ENCODE measurements around the gene PHETA1. TPM values are rescaled to one million over a fixed set of nuclear protein-coding genes. Genes with fewer than 3 reads are reported as not detected.

Gene PHETA1
- total and polyA plus RNA-seq, 2 experiments from 2014 or later: 5.3 to 12.9 TPM

DNA sequence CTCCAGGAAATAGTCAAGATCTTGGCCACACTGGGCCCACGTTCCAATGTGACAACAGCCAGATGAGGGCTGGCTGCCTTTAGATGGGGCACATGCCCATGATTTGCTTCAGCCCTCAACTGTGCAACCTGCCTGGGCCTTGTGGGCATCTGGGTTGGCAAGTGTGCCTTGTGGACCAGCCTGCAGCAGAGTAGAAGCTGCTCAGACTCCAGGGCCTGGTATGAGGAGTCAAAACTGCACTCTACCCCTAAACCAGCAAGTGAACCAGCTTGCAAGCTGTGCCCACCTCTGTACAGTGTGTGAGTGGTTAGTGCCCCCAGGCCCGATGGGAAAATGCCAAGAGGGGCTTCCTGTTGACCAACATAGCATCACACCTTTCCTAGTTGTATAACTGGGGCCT lies 17.9 kb downstream of the PHETA1 start:
- TF ChIP-seq ZNF114 (CRISPR knock-in tag; IDR thresholded peaks at IDR 0.05) (no peak), STAT1 (IDR thresholded peaks at IDR 0.05; ENCODE audit: unreplicated experiment) (no peak), POLR2AphosphoS5 (IDR thresholded peaks at IDR 0.05; ENCODE audit: low read depth) (no peak), EZH2 (IDR thresholded peaks at IDR 0.05; ENCODE audit: low read depth, unreplicated experiment) (no peak), NANOG (IDR thresholded peaks at IDR 0.05; ENCODE audit: borderline replicate concordance) (no peak), CREB1 (CRISPR knock-in tag; IDR thresholded peaks at IDR 0.05; ENCODE audit: low read depth) (no peak), ZNF331 (CRISPR knock-in tag; IDR thresholded peaks at IDR 0.05; ENCODE audit: low read depth) (no peak), JUNB (IDR thresholded peaks at IDR 0.05; ENCODE audit: unreplicated experiment) (no peak), EZH2phosphoT487 (IDR thresholded peaks at IDR 0.05; ENCODE audit: unreplicated experiment) (no peak)
- TF ChIP-seq, protein P1, sequence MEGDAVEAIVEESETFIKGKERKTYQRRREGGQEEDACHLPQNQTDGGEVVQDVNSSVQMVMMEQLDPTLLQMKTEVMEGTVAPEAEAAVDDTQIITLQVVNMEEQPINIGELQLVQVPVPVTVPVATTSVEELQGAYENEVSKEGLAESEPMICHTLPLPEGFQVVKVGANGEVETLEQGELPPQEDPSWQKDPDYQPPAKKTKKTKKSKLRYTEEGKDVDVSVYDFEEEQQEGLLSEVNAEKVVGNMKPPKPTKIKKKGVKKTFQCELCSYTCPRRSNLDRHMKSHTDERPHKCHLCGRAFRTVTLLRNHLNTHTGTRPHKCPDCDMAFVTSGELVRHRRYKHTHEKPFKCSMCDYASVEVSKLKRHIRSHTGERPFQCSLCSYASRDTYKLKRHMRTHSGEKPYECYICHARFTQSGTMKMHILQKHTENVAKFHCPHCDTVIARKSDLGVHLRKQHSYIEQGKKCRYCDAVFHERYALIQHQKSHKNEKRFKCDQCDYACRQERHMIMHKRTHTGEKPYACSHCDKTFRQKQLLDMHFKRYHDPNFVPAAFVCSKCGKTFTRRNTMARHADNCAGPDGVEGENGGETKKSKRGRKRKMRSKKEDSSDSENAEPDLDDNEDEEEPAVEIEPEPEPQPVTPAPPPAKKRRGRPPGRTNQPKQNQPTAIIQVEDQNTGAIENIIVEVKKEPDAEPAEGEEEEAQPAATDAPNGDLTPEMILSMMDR (conservative IDR thresholded peaks at IDR 0.05; ENCODE audit: low read depth in 2 of 2): no peak
- TF ChIP-seq, protein P2, sequence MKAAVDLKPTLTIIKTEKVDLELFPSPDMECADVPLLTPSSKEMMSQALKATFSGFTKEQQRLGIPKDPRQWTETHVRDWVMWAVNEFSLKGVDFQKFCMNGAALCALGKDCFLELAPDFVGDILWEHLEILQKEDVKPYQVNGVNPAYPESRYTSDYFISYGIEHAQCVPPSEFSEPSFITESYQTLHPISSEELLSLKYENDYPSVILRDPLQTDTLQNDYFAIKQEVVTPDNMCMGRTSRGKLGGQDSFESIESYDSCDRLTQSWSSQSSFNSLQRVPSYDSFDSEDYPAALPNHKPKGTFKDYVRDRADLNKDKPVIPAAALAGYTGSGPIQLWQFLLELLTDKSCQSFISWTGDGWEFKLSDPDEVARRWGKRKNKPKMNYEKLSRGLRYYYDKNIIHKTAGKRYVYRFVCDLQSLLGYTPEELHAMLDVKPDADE (IDR thresholded peaks at IDR 0.05): no peak
- TF ChIP-seq, protein P3, sequence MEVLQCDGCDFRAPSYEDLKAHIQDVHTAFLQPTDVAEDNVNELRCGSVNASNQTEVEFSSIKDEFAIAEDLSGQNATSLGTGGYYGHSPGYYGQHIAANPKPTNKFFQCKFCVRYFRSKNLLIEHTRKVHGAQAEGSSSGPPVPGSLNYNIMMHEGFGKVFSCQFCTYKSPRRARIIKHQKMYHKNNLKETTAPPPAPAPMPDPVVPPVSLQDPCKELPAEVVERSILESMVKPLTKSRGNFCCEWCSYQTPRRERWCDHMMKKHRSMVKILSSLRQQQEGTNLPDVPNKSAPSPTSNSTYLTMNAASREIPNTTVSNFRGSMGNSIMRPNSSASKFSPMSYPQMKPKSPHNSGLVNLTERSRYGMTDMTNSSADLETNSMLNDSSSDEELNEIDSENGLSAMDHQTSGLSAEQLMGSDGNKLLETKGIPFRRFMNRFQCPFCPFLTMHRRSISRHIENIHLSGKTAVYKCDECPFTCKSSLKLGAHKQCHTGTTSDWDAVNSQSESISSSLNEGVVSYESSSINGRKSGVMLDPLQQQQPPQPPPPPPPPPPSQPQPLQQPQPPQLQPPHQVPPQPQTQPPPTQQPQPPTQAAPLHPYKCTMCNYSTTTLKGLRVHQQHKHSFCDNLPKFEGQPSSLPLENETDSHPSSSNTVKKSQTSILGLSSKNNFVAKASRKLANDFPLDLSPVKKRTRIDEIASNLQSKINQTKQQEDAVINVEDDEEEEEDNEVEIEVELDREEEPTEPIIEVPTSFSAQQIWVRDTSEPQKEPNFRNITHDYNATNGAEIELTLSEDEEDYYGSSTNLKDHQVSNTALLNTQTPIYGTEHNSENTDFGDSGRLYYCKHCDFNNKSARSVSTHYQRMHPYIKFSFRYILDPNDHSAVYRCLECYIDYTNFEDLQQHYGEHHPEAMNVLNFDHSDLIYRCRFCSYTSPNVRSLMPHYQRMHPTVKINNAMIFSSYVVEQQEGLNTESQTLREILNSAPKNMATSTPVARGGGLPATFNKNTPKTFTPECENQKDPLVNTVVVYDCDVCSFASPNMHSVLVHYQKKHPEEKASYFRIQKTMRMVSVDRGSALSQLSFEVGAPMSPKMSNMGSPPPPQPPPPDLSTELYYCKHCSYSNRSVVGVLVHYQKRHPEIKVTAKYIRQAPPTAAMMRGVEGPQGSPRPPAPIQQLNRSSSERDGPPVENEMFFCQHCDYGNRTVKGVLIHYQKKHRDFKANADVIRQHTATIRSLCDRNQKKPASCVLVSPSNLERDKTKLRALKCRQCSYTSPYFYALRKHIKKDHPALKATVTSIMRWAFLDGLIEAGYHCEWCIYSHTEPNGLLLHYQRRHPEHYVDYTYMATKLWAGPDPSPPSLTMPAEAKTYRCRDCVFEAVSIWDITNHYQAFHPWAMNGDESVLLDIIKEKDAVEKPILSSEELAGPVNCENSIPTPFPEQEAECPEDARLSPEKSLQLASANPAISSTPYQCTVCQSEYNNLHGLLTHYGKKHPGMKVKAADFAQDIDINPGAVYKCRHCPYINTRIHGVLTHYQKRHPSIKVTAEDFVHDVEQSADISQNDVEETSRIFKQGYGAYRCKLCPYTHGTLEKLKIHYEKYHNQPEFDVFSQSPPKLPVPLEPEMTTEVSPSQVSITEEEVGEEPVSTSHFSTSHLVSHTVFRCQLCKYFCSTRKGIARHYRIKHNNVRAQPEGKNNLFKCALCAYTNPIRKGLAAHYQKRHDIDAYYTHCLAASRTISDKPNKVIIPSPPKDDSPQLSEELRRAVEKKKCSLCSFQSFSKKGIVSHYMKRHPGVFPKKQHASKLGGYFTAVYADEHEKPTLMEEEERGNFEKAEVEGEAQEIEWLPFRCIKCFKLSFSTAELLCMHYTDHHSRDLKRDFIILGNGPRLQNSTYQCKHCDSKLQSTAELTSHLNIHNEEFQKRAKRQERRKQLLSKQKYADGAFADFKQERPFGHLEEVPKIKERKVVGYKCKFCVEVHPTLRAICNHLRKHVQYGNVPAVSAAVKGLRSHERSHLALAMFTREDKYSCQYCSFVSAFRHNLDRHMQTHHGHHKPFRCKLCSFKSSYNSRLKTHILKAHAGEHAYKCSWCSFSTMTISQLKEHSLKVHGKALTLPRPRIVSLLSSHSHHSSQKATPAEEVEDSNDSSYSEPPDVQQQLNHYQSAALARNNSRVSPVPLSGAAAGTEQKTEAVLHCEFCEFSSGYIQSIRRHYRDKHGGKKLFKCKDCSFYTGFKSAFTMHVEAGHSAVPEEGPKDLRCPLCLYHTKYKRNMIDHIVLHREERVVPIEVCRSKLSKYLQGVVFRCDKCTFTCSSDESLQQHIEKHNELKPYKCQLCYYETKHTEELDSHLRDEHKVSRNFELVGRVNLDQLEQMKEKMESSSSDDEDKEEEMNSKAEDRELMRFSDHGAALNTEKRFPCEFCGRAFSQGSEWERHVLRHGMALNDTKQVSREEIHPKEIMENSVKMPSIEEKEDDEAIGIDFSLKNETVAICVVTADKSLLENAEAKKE (CRISPR knock-in tag; IDR thresholded peaks at IDR 0.05): no peak
- TF ChIP-seq, protein P4, sequence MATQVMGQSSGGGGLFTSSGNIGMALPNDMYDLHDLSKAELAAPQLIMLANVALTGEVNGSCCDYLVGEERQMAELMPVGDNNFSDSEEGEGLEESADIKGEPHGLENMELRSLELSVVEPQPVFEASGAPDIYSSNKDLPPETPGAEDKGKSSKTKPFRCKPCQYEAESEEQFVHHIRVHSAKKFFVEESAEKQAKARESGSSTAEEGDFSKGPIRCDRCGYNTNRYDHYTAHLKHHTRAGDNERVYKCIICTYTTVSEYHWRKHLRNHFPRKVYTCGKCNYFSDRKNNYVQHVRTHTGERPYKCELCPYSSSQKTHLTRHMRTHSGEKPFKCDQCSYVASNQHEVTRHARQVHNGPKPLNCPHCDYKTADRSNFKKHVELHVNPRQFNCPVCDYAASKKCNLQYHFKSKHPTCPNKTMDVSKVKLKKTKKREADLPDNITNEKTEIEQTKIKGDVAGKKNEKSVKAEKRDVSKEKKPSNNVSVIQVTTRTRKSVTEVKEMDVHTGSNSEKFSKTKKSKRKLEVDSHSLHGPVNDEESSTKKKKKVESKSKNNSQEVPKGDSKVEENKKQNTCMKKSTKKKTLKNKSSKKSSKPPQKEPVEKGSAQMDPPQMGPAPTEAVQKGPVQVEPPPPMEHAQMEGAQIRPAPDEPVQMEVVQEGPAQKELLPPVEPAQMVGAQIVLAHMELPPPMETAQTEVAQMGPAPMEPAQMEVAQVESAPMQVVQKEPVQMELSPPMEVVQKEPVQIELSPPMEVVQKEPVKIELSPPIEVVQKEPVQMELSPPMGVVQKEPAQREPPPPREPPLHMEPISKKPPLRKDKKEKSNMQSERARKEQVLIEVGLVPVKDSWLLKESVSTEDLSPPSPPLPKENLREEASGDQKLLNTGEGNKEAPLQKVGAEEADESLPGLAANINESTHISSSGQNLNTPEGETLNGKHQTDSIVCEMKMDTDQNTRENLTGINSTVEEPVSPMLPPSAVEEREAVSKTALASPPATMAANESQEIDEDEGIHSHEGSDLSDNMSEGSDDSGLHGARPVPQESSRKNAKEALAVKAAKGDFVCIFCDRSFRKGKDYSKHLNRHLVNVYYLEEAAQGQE (IDR thresholded peaks at IDR 0.05; ENCODE audit: unreplicated experiment): no peak
- no peaks in the 10 kb centered on the region for H3K79me2 ChIP-seq (replicated peaks; ENCODE audit: insufficient read depth)
- Mint-ChIP-seq H3K4me1 (no peaks in the 10 kb centered on the region), H3K27ac (no peak overlapping the region), H3K27me3 (ENCODE audit: insufficient read depth, low read depth, poor library complexity) (peaks cover 4% of the 10 kb centered on the region), H3K36me3 (ENCODE audit: low read depth) (peaks cover 24% of the 10 kb centered on the region), H3K4me3 (no peak overlapping the region), H3K9me3 (peaks cover 26% of the 10 kb centered on the region)
- no peak for DNase-seq (ENCODE audit: low spot score)
- H3F3A ChIP-seq (replicated peaks; ENCODE audit: low read depth): no peaks in the 10 kb centered on the region
- ATAC-seq: no peak
- H3K27ac ChIP-seq (ENCODE audit: low read depth): no peak overlapping the region
- H3K4me3 ChIP-seq: no peak overlapping the region
- no peaks in the 10 kb centered on the region for H3K9me2 ChIP-seq (ENCODE audit: insufficient read depth)
- no peaks in the 10 kb centered on the region for H4K20me1 ChIP-seq (replicated peaks; ENCODE audit: insufficient read depth)
- H3K4me2 ChIP-seq: no peak overlapping the region
- no peak overlapping the region for H2AFZ ChIP-seq
- H3K36me3 ChIP-seq (ENCODE audit: insufficient read depth): no peaks in the 10 kb centered on the region
- no peaks in the 10 kb centered on the region for H3K4me1 ChIP-seq (ENCODE audit: insufficient read depth)
- H3K27me3 ChIP-seq (ENCODE audit: insufficient read depth): no peaks in the 10 kb centered on the region

Data from GM23338 (cell line).